SK-N-SH (cell line): ENCODE results near the gene ATG9A. TPM values are rescaled to one million over a fixed set of nuclear protein-coding genes. Genes with fewer than 3 reads are reported as not detected.

Source experiments
- CTCF ChIA-PET: fragments of 300-600, 350-600 bp; formaldehyde crosslinking; extraction: SDS; loops from one replicate; lab custom pipeline; 2021; lab: Yijun Ruan, JAX
- POLR2A ChIA-PET: fragments of 350-600 bp; sonication (Branson Sonifier 250); formaldehyde crosslinking; extraction: SDS; loops from one replicate; lab custom pipeline; 2020; ENCODE audit warnings: antibody characterized with exemption, inconsistent platforms; lab: Yijun Ruan, JAX
- DNase-seq: peaks from one replicate; pipeline ENCODE4 v3.0.0; 2012
- H2AFZ ChIP-seq: fragments of 200-600 bp; sonication (generic); 2 replicates; pipeline ENCODE4 v1.8.1; 2016; ENCODE audit warnings: antibody characterized with exemption, mild to moderate bottlenecking, low read depth
- H3F3A ChIP-seq: fragments of 200-600 bp; sonication (generic); replicated peaks from 2 replicates; pipeline ENCODE3; 2016; ENCODE audit warnings: antibody characterized with exemption, mild to moderate bottlenecking; ENCODE audit not compliant: insufficient read depth
- H3K27ac ChIP-seq, 2 experiments: fragments of 200-500 bp in 1 of 2; fragments of 200-600 bp in 1 of 2; sonication (Bioruptor generic) in 1 of 2; sonication (generic), shearing (Covaris generic) in 1 of 2; 2 replicates each; pipeline versions ENCODE4 v1.5.1 to v1.6.1; 2014 to 2016; ENCODE audit warnings: low read depth in 2 of 2, inconsistent platforms in 1 of 2, low read length in 1 of 2, mild to moderate bottlenecking in 1 of 2, mixed read lengths in 1 of 2
- H3K27me3 ChIP-seq: fragments of 200-600 bp; sonication (generic), shearing (Covaris generic); 2 replicates; pipeline ENCODE4 v1.6.1; 2016; ENCODE audit warnings: mixed run types; ENCODE audit not compliant: insufficient read depth
- H3K36me3 ChIP-seq, 2 experiments: fragments of 200-500 bp in 1 of 2; fragments of 200-600 bp in 1 of 2; sonication (Bioruptor generic) in 1 of 2; sonication (generic) in 1 of 2; replicated peaks in 1 of 2; 2 replicates each; pipeline versions ENCODE3 to v1.5.1; 2014 to 2016; ENCODE audit warnings: low read length in 1 of 2, mild to moderate bottlenecking in 1 of 2; ENCODE audit not compliant: insufficient read depth in 2 of 2, control insufficient read depth in 1 of 2
- H3K4me1 ChIP-seq, 2 experiments: fragments of 200-500 bp in 1 of 2; fragments of 200-600 bp in 1 of 2; sonication (Bioruptor generic) in 1 of 2; sonication (generic), shearing (Covaris generic) in 1 of 2; 2 replicates each; pipeline versions ENCODE4 v1.5.1 to v1.6.1; 2014 to 2016; ENCODE audit warnings: low read depth in 1 of 2, low read length in 1 of 2, mixed run types in 1 of 2; ENCODE audit not compliant: insufficient read depth in 2 of 2, control insufficient read depth in 1 of 2
- H3K4me2 ChIP-seq: fragments of 200-600 bp; sonication (generic), shearing (Covaris generic); 2 replicates; pipeline ENCODE4 v1.6.1; 2017; ENCODE audit warnings: mixed run types
- H3K4me3 ChIP-seq, 2 experiments: fragments of 200-500 bp in 1 of 2; fragments of 200-600 bp in 1 of 2; sonication (Bioruptor generic) in 1 of 2; sonication (generic), shearing (Covaris generic) in 1 of 2; 2 replicates each; pipeline versions ENCODE4 v1.5.1 to v1.8.1; 2014 to 2016; ENCODE audit warnings: low read depth in 2 of 2, inconsistent platforms in 1 of 2, low read length in 1 of 2, mild to moderate bottlenecking in 1 of 2, mixed read lengths in 1 of 2, moderate library complexity in 1 of 2
- H3K79me2 ChIP-seq: fragments of 200-600 bp; sonication (generic); 2 replicates; pipeline ENCODE4 v1.8.1; 2017; ENCODE audit warnings: mild to moderate bottlenecking; ENCODE audit not compliant: insufficient read depth
- H3K9ac ChIP-seq: fragments of 200-600 bp; sonication (generic); 2 replicates; pipeline ENCODE4 v1.6.1; 2017; ENCODE audit warnings: mixed run types
- H3K9me2 ChIP-seq: fragments of 200-600 bp; sonication (generic); 2 replicates; pipeline ENCODE4 v1.6.1; 2017; ENCODE audit warnings: mixed run types
- H3K9me3 ChIP-seq: fragments of 200-600 bp; sonication (generic); 2 replicates; pipeline ENCODE4 v1.6.1; 2017; ENCODE audit warnings: mixed run types, mild to moderate bottlenecking, moderate library complexity
- H4K20me1 ChIP-seq: fragments of 200-600 bp; sonication (generic); 2 replicates; pipeline ENCODE4 v1.6.1; 2017; ENCODE audit warnings: mild to moderate bottlenecking, mixed run types; ENCODE audit not compliant: insufficient read depth
- CHD2 ChIP-seq: fragments of 150-350 bp; IDR thresholded peaks from 2 replicates; pipeline ENCODE4 v1.6.1; 2018; ENCODE audit warnings: low read length; ENCODE audit not compliant: partially characterized antibody
- ELF1 ChIP-seq: IDR thresholded peaks from 2 replicates; pipeline ENCODE4 v1.4.0; 2012
- EZH2phosphoT487 ChIP-seq: fragments of 200-600 bp; sonication (generic); IDR thresholded peaks from 2 replicates; pipeline ENCODE4 v1.6.1; 2017; ENCODE audit warnings: low read depth, mixed run types, mild to moderate bottlenecking, antibody characterized with exemption, moderate library complexity, borderline replicate concordance
- FOSL2 ChIP-seq: IDR thresholded peaks from 2 replicates; pipeline ENCODE4 v1.4.0; 2012; ENCODE audit warnings: low read depth, mild to moderate bottlenecking, moderate library complexity, borderline replicate concordance
- FOXM1 ChIP-seq: IDR thresholded peaks from 2 replicates; pipeline ENCODE4 v1.4.0; 2012; ENCODE audit warnings: low read depth, mild to moderate bottlenecking
- MXI1 ChIP-seq: IDR thresholded peaks from 2 replicates; pipeline ENCODE4 v1.6.1; 2012; ENCODE audit warnings: mild to moderate bottlenecking, low read depth, low read length, improper control_type of control experiment
- NRF1 ChIP-seq: IDR thresholded peaks from 2 replicates; pipeline ENCODE4 v1.6.1; 2012; ENCODE audit warnings: low read depth, mild to moderate bottlenecking, low read length
- RFX5 ChIP-seq: IDR thresholded peaks from 2 replicates; pipeline ENCODE4 v1.6.1; 2012; ENCODE audit warnings: mild to moderate bottlenecking, improper control_type of control experiment, low read length
- YY1 ChIP-seq: IDR thresholded peaks from 2 replicates; pipeline ENCODE4 v1.4.0; 2012; ENCODE audit warnings: low read depth, mild to moderate bottlenecking
- WGBS: methylation state at CpG from one replicate; pipeline ENCODE4 v1.1.6; 2017; ENCODE audit warnings: low lambda C conversion rate; 5-methylcytosine and 5-hydroxymethylcytosine counted together
- polyA plus RNA-seq, 3 experiments: library from polyadenylated mRNA; depleted of rRNA; stranded (reverse); fragments of >200 nt; gene quantifications; 2 replicates each; pipeline ENCODE4 v1.2.3, GENCODE V29; 2012
- TF ChIP-seq, protein P1 (sequence below): IDR thresholded peaks from 2 replicates; pipeline ENCODE4 v1.4.0; 2012; ENCODE audit warnings: low read depth, borderline replicate concordance

Gene ATG9A
- polyA plus RNA-seq, 1 of the 3 experiments (the other 2 are of a cell fraction) = 29.6 TPM

DNA sequence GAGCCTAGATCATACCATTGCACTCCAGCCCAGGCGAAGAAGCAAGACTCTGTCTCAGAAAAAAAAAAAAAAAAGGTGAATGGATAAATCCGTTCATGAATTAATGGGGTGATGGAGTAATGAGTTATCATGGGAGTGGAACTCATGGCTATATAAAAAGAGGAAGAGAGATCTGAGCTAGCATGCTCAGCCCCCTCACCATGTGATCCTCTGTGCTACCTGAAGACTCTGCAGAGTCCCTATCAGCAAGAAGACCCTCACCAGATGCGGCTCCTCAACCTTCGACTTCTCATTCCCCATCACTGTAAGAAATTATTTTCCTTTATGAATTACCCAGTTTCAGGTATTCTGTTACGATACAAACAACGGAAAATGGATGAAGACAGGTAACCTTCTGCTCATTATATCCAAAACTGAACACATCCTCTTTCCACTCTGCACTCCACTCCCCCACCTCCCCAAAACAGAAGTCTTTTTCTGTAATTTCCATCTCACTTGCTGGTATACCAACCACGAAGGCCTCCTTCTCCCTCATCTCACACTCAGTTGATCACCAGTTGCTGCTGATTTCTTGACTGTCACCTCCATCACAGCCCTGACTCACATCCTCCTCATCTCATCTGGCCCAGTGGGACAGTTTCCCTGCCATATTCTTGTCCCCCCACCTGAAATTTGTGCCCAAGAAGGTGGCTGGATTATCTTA is 42.5 kb downstream of the ATG9A start:
- WGBS = 88% methylated on average over 7 of the region's 7 CpGs
- no peak for TF ChIP-seq CHD2
- no peak for TF ChIP-seq RFX5
- no peak for TF ChIP-seq FOSL2
- Histone ChIP-seq H3K9me3 (no peaks in the 10 kb centered on the region), H3K27ac (no peak overlapping the region), H4K20me1 (no peaks in the 10 kb centered on the region), H3K9me2 (no peaks in the 10 kb centered on the region), H3K9ac (no peak overlapping the region), H3K27me3 (no peaks in the 10 kb centered on the region), H3K4me2 (no peak overlapping the region), H3F3A (peaks cover 13% of the 10 kb centered on the region), H3K79me2 (no peaks in the 10 kb centered on the region), H3K36me3 (peaks cover 26 to 28% of the 10 kb centered on the region in 2 experiments), H3K4me1 (no peaks in the 10 kb centered on the region), H3K4me3 (no peak overlapping the region), H2AFZ (no peak overlapping the region)
- CTCF ChIA-PET = interaction anchor here (2.3 kb wide), 1 partner anchor 15 kb away, joined by 8 read pairs; no protein-coding TSS in a partner anchor
- no peak for DNase-seq
- POLR2A ChIA-PET = no interaction called here

- TF ChIP-seq, protein P1, sequence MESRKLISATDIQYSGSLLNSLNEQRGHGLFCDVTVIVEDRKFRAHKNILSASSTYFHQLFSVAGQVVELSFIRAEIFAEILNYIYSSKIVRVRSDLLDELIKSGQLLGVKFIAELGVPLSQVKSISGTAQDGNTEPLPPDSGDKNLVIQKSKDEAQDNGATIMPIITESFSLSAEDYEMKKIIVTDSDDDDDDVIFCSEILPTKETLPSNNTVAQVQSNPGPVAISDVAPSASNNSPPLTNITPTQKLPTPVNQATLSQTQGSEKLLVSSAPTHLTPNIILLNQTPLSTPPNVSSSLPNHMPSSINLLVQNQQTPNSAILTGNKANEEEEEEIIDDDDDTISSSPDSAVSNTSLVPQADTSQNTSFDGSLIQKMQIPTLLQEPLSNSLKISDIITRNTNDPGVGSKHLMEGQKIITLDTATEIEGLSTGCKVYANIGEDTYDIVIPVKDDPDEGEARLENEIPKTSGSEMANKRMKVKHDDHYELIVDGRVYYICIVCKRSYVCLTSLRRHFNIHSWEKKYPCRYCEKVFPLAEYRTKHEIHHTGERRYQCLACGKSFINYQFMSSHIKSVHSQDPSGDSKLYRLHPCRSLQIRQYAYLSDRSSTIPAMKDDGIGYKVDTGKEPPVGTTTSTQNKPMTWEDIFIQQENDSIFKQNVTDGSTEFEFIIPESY = no peak
- no peak for TF ChIP-seq MXI1
- no peak for TF ChIP-seq NRF1
- no peak for TF ChIP-seq EZH2phosphoT487
- TF ChIP-seq YY1 = no peak
- no peak for TF ChIP-seq CHD2
- TF ChIP-seq ELF1 = no peak
- TF ChIP-seq FOXM1 = no peak
- WGBS = 95% methylated on average over 2 of the region's 2 CpGs
- ChIA-PET CTCF (interaction anchor here (1.2 to 4.1 kb wide), 4 partner anchors 9 to 111 kb away, joined by 3 to 12 read pairs (median 7); partner anchors contain the start of gene NHEJ1), POLR2A (no interaction called here)
- peaks cover 50 to 52% of the 10 kb centered on the region in 2 experiments for H3K36me3 ChIP-seq
- H3F3A ChIP-seq = peaks cover 13% of the 10 kb centered on the region
- H4K20me1 ChIP-seq = peaks cover 7% of the 10 kb centered on the region
- no peaks in the 10 kb centered on the region for H3K27me3 ChIP-seq
- peaks cover 17% of the 10 kb centered on the region for H3K79me2 ChIP-seq
- no peak overlapping the region for H3K4me3 ChIP-seq
- peaks cover 0 to 4% of the 10 kb centered on the region in 2 experiments; a peak in 2 of 4 replicates for H3K4me1 ChIP-seq
- no peaks in the 10 kb centered on the region for H3K9me2 ChIP-seq
- no peaks in the 10 kb centered on the region for H3K9me3 ChIP-seq
- H2AFZ ChIP-seq = no peak overlapping the region
- no peak overlapping the region for H3K9ac ChIP-seq
- no peak overlapping the region for H3K27ac ChIP-seq
- no peak for DNase-seq
- no peak overlapping the region for H3K4me2 ChIP-seq
Measured at GRCh38 chr2:219184121-219184520, 45.3 kb downstream of the ATG9A start.
